Myocyte (in vitro differentiated cells): ENCODE data around the gene GPRIN3. TPM values are rescaled to one million over a fixed set of nuclear protein-coding genes. Genes with fewer than 3 reads are reported as not detected.
"Not testable (repeated sequence)": the region's sequence is repeated elsewhere in the genome, so short reads cannot be mapped to it uniquely, and the experiment has no call there.

Experiments
- DNase-seq: peaks from one replicate; pipeline ENCODE4 v3.0.0-alpha.2; 2012; ENCODE audit warnings: low read depth
- total RNA-seq: library from RNA; depleted of rRNA; stranded (reverse); fragments of >200 nt; gene quantifications from 2 replicates; pipeline ENCODE4 v1.2.3, GENCODE V29; 2014

Gene GPRIN3
- total RNA-seq, 1 donor from 2014 or later, result 0.35 TPM

DNA sequence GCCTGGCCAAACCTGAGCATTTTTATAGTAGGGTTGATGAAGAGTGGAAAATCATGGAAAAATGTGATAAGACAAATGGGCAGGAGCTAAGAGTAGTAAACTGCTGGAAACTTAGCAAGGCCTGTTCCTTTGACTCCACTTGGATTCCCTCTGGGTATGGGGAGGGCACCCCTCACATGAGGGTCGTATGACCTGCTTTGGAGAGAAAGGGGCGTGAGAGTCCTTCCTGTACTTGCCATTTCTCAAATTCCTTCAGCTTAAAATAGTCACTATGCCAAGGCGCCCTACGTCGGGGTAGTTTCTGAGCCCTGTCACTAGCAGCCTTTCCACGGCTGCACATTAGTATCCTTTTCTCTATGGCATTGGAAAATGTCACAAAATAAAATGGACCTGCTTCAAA, 49.1 kb downstream of the GPRIN3 start:
- no peak for DNase-seq

DNA sequence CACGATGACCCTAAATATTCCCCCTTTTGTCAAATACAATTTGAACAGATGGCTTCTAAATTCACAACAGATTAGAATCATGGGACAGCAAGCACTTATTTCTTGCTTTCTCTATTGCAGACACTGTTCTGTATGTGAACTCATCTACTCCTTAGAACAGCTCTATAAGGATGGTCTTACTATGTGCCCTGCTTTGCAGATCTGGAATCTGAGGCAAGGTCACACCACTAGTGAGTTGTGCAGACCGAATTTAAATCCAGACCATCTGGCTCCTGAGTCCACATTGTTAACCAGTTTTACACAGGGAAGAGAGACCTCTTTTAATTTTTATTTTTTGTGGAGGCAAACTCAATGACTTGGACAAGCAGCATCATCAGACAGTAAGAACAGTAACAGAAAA, 50.2 kb downstream of the GPRIN3 start:
- DNase-seq, result no peak

DNA sequence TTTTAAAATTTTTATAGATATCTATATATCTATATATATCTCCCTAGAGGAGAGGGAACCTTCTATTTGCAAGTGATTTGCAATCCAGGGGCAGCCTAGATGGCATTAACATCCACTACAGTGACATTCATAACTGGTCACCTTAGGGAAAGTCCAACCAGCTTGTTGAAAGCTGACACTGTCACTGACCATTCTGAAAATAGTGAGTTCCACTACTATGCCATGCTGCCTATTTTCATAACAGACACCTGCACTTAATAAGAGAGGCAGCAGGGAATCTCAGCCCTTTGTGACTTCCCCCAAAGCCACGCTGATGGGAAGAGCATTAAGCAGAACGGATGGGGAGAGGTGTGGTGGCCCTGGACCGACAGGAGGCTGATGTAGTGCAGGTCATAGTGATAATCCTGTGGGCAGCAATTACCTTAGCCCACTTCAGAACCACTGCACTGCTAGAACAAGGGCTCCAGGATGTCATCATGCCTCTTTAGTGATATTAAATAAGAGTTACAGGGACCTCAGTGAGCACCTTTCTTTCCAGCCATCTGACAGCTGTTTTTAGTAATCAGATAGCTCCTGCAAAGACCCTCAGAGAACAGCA, 51.3 kb downstream of the GPRIN3 start:
- DNase-seq, result no peak

DNA sequence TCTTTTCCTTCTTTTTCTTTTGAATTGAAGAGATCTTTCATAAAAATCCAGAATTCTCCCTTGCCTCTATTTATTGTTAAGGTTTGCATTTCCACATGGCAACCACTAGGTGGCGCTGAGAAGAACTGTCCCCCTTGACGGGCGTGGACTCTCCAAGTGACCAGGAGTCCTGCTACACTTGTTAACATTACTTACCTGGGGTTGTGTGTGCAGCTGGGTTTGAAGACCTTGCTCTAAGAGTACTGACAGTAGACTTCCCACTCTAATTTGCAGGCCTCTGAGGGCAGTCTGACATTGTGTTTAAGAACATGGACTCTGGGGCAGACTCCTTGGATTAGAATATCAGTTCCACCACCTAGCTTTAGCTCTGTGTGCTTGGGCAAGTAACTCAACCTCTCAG, 52.8 kb downstream of the GPRIN3 start:
- DNase-seq, result peak; percentile 33

DNA sequence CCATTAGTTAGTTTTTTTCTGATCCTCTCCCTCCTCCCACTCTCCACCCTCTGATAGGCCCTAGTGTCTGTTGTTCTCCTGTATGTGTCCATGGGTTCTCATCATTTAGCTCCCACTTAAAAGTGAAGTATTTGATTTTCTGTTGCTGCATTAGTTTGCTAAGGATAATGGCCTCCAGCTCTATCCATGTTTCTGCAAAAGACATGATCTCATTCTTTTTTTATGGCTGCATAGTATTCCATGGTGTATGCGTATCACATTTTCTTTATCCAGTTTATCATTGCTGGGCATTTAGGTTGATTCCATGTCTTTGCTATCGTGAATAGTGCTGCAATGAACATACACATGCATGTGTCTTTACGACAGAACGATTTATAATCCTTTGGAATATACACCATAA, 53.3 kb downstream of the GPRIN3 start:
- not testable (repeated sequence) for DNase-seq

DNA sequence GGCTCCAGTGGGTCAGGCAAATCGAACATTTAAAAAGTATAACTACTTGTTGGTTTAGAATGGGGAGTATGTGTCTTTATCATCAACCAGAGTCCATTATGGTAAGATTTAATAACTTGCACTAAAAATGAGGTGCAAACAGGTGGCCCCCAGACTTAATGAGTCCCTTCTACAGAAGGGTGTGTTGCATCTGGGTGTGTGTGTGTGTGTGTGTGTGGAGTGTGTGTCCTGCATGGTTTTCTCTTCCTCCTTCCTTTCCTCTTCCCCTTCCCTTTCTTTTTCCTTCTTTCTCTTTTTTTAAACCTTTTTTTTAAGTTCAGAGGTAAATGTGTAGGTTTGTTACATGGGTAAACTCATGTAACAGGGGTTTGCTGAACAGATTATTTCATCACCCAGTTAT, 53.7 kb downstream of the GPRIN3 start:
- DNase-seq, result no peak

DNA sequence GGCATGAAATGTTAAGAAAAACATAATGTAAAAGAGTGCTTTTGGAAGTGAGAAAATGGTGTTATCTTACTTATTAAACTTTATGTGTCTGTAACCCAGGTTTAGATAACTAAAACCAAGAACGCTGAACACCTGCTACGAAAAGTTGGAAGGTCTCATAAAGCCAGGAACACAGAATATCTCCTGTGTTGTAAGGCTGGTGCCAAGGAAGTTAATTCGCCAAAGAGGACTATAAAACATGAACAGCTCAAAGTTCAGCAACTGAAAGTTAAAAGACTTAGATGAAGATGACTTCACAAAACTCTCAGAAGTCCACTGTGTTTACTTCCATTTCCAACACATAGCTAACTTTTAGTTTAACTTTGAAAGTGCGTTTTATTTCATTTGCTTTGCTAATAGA, 54.3 kb downstream of the GPRIN3 start:
- DNase-seq, result no peak

DNA sequence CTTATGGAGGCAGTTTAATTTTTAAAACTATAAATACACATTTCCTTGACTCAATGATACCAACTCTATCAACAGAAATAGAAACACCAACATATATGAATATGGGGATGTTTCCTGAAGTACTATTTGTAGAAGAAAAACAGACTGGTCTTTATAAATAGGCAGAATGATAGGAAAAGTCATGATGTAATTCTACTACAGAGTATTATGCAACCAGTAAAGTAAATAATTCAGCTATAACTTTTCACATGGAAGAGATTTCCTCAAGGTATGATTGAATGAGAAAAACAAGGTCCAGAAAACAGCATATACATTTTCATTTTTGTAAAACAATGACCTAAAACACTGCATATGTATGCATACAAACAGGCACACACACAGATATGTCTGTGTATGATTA, 56.2 kb downstream of the GPRIN3 start:
- DNase-seq, result no peak

DNA sequence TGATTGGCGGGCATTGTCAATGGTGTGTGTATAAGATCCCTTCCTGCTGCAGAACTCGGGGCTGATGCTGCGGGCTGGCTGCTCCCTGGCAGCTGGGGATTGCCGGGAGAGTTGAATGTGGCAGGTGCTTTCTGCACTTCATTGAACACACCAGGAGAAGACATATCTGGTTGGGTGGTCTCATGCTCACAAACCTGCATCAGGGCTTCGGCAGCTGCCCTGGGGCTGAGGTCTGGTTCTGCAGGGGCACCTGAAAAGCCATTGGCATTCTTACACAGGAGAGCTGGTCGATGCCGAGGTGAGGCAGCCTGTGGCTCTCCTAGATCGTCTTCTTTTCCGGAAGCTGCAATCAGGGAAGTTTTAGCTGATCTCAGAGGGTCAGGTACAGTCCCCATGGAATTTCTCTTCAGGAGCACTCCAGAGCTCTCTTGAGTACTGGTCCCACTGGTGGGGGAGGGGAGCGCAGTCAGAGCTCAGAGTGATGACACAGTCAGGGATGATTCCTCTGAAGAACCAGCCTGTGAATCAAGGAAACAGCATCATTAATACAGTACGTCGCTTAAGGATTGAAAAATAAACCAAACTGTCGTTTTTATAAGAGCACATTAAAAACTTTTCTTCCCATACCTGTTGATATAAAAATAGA, 57.8 kb downstream of the GPRIN3 start:
- no peak for DNase-seq

DNA sequence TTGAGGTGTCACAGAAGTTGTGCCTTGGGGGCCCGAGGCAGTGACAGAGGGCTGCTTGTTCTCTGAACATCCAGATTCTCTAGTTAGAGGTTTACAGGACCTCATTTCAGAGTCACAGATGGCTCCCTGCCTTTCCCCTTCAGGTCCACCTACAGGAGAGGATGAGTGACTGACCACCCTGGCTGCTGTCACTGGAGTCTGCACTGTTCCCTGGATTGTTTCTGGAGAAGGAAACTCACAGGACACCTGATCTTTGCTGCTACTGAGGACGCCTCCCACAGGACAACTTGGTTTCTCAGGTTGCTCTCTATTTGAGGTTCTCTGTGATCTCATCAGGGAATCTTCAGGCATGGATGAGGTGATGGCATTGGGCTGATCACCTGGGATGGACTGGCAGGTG, 58.3 kb downstream of the GPRIN3 start:
- no peak for DNase-seq

DNA sequence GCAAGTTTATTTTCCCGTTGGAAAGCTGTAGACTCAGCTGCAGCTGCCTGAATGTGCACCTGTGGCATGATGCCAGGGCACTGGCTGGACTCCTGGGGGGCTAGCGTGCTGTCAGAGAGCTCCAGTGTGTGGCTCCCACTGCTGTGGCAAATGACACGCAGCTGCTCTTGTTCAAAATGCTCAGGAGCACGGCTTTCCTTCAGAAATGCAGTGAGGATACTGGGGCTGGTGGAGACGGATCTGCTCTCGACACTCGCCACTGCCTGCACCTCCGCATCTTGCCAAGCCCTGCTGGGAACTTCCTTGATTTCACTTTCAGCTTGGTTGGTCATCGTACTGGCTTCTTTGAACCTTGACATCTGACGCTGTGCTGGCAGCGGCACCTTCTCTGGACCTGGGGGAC, 58.7 kb downstream of the GPRIN3 start:
- DNase-seq, result no peak

DNA sequence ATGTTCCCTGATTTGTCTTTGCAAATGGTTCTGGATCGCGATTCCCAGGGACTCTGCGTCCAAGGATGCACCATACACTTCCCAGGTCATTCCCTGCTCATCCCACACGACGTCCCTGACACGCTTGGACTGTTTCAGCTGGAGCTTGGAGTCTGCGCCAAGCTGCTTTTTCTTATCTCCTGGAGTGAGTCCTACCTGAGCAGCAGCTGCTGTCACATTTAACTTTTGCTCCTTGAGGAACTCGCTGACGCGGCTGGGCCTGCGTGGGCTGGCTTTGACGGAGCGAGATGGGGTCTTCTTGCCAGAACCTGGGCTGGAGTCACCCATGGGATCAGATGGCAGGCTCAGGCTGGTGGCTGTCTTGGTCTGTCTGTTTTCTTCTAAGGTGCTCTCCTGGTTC, 59.6 kb downstream of the GPRIN3 start:
- no peak for DNase-seq

DNA sequence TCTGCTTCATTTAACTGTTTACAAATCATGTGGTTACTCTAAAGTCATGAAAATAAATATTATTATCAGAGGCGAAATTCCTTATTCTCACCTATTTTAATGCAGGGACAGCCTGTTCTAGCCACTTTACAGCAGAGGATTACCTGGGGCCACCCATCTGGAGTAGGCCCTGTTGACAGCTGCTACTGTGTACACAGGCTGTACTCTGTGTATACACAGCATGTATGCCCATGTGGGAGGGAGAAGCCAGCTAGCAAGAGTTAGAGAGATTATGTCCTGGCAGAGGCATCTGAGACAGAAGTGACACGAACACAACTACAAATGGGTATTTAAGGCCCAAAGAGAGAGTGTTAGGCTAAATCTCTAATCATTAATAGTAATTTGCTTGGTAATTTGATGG, 62.1 kb downstream of the GPRIN3 start:
- no peak for DNase-seq

DNA sequence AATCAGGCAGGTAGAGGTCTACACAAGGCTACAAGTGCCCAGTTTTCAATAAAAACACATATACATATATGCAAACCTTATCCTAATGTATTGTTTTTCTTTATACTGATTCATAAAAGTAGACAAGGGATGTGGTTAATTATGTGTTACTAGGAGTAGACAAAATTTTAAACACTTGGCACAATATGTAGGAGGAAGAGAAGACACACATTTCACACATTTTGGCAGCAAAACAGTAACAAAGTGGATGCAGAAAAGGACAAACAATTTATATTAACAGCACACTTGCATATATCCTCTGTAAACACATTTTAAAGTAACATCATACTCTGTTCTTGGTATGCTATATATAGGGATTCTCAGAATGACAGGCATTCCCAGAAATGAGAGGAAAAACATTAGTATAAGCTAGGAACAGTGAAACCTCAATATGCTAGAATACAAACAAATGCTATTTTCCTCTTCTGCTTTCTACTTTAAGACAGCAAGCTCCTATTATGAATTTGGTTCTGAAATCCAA, 63.8 kb downstream of the GPRIN3 start:
- DNase-seq, result no peak

DNA sequence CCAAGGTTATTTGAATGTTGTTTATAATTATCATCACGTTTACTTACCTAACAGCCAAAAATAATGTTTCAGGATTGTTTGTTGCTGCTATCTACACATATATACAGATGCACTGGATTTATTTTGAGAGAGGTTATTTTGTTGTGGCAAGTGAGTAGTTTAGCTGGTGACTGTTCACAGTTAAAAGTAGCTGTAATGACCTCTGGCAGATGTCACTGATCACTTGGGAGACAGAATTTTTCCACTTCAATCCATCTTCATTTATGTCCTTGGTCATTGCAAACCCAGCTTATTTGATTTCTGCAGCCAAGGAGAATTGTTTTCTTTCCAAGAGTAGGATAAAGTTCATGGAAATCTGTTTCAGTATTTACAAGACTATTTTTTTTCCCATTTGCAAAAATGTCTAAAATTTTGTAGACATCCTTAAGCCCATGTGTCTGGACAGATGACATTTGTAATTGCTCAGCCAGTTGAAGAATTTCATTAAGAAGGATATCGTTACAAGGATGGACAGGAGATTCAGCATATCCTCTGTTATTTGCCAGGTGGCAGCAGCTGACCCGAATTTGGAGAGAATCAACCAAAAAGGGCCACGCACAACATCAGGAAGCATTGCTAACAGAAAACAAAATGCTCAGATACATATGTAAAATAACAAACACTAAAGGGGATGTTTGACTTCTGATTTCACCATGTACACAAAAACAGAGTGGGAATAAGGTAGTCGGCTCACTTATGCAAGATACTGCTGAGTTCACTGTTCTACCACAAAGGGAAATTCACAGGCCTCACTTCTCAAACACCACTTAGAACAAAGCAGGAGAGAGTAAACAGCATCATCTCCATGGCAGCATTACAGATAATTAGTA, 64.5 kb downstream of the GPRIN3 start:
- no peak for DNase-seq

DNA sequence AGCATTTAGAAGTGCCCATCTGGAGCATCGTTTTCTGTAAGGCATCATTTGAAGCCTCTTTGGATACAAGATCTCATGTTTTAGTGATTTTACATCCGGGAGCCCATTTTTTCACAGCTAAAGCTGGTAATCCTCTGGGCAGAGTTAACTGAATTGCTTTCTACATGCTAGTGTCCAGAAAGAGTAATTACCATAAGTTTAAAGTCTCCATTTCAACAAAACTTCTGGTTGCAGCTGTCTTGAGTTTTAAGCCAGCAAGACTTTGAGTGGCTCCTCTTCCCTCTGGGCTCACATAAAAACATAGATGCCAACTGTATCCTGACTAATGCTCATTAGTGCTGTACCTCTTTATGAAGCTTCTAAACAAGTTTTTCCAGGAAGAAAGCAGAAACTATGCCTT, 65.4 kb downstream of the GPRIN3 start:
- no peak for DNase-seq

DNA sequence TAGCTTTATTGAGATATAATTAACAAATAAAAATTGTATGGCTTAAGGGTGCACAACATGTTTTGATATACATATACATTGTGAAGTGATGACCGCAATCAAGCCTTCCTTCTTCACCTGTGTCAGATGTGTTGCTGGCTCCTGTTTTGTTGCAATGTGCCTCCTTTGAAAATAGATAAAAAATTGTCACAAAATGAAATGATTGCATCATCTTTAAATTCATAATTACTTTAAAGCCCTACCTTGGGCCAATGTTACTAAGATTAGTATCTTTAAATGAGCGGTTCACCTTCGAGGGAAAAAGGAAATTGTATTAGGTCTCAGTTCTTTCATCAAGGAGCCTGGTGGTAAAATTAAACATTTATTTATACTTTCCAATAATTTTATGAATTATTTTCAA, 77.3 kb downstream of the GPRIN3 start:
- DNase-seq, result no peak

DNA sequence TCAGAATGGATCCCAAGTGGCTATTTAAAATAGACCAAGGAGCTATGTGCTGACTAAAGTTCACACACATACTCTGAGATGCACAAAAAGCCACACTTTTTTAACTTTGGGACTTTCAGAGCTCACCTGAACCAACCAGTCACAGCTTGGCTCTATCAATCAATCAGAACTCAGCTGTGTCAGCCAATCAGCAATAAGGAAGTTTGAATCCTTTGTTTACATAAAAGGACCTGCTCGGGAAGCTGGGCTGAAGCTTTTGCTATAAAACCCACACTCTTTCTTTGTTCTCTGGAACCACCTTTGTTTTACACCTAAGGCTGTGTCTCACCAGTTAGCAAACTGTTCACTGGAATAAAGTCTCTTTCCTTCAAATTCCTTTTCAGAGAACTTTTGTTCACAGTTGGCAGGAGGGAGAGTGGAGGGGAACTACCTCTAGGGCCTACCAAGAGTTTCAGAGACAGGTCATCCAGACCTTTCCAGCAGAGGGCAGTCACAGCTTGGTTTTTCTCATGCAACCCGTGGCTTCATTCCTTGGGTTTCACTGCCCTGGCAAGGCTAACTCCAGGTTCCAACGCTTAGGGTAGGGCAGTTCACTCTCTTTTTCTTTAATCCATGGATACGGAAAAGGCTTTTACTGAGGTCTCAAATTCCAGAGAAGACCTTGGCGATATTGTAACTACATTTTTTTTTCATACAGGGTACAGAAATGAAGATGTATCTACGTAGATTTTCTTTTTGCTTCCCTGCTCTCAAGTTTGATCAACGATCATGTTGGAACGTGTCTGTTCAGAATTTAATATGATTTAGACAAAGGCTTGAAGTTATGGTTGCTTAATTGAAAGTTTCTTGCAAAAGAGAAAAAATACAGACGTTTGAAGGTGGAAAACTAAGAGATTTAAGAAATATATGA, 80.7 kb downstream of the GPRIN3 start:
- peak; percentile 87 for DNase-seq

DNA sequence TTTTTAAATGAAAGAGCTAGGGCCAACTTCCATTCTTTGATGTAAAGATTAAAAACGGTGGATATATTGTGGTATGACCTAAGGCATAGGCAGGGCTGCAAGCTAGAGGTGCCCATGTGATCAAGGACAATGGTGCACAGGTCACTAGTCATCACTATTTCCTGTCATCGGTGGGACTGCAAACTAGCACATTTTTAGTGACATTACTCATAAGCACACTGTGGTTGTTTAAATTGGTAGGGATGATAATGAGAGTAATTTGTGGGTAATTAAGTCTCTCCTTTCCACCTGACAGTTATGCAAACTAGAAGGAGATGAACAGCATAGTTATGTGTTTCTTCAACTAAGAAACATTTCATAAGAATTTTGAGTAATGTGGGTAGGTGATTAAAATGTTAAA, 85.4 kb downstream of the GPRIN3 start:
- no peak for DNase-seq

DNA sequence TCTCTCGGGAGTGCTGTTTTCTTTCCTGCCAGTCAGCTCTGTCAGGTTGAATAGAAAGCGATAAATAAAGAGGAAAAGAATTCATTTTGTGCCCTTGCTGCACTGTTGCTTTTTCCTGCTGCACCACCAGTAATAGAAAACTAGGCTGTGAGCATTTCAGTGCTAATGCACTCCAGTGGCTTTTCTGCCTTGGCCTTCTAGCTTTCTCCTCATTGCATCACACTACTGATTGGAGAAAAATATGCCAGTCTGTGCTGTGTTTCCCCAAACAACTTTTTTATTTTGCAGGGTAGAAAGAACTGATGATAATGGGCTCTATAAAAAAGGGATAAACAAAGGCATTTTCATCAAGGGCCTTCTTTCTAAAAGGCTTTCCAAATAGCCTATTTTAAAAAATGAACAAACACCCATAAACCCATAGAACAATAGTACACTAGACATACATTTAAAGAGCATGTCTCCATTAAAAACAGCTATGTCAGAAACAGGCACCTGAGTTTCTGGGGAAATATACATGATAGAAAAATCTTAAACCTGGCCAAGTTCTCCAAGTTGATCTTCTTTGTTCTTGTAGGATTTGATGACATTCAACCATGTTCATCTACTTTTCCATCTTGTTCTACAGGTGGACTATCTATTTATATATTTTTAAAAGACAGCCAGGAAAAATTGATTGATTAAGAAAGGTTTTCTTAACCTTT, 86.3 kb downstream of the GPRIN3 start:
- peak; percentile 5 for DNase-seq

DNA sequence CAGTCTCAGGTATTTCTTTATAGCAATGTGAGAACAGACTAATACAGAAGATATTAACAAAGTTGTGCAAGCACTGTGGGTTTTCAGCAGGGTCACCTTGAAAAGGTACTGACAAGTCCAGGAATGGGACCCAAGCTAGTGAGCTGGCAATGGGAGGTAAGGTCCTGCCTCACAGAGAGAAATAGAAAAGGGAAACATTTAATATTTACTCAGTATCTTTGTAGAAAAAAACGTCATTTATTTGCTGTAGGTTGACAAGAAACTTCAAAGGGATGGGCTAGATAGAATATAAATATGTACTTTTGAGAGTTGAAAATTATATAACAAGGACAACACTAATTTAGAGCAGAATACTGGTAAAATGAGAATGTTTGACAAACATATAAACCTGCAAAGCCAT, 89.0 kb downstream of the GPRIN3 start:
- no peak for DNase-seq
